GM18907 (cell line): ENCODE measurements around the gene ANXA2R.
"Not testable (repeated sequence)": the region's sequence is repeated elsewhere in the genome, so short reads cannot be mapped to it uniquely, and the experiment has no call there.

ENCODE experiments used
- ATAC-seq: cut with Tn5 transposase; IDR thresholded peaks from one replicate; pipeline ENCODE4 v1.9.1; 2021; ENCODE audit warnings: mild to moderate bottlenecking, moderate library complexity; ENCODE audit not compliant: unreplicated experiment

ANXA2R gene

DNA sequence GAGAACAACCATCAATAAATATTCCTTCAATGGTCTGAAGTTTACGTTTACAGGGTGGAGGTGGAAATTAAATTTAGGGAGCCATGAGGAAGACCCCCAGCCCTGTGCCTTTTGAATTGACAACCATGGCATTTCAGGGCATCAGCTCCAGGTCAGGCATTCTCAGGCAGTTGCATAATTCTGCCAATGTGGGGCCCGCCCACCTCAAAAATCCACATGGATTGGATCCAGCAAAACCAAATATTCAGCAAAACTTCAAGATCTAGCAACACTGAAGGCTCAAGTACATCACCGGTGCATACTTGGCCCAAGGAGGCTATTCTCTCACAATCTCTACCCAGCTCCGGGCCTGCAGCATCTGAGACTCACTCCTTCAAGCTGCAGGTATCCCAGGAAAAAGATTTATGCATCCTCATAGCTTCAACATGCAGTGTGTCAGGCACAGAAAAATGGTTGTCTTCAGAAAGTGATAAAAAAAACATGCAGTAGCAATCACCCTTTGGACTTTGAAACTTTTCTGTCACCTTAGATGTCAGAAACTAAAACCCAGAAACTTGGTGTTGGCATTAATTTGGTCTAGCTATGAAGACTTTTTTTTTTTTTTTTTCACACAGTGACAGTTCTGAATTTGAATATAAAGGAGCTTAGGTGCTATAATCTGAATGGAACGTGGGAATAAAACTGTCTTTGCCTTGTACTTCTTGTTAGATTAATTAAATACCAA lies 21.4 kb upstream of the ANXA2R start:
- no peak for ATAC-seq

DNA sequence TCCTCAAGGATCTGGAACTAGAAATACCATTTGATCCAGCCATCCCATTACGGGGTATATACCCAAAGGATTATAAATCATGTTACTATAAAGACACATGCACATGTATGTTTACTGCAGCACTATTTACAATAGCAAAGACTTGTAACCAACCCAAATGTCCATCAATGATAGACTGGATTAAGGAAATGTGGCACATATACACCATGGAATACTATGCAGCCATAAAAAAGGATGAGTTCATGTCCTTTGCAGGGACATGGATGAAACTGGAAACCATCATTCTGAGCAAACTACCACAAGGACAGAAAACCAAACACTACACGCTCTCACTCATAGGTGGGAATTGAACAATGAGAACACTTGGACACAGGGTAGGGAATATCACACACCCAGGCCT lies 19.9 kb upstream of the ANXA2R start:
- ATAC-seq: not testable (repeated sequence)

DNA sequence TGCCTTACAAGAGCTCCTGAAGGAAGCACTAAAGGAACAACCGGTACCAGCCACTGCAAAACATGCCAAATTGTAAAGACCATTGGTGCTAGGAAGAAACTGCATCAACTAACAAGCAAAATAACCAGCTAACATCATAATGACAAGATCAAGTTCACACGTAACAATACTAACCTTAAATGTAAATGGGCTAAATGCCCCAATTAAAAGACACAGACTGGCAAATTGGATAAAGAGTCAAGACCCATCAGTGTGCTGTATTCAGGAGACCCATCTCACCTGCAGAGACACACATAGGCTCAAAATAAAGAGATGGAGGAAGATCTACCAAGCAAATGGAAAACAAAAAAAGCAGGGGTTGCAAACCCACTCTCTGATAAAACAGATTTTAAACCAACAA lies 15.0 kb upstream of the ANXA2R start:
- not testable (repeated sequence) for ATAC-seq

DNA sequence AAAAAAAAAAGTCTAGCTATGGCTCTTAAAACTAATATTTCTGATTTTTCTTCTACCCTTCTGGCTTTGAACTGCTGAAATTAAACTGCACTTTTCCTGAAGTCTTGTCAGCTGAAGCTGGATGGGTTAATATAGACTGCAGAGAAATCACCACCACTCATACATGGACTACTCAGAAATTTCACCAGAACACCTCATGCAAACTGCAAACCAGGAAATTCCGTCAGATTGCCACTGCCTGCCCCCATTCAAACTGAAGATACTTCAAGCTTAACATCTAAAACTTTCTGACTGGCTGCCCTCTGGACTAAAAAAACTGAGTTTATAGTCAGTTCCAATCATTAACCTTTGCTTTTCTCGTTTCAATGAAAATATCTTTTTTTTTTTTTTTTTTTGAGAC lies 11.6 kb upstream of the ANXA2R start:
- no peak for ATAC-seq

DNA sequence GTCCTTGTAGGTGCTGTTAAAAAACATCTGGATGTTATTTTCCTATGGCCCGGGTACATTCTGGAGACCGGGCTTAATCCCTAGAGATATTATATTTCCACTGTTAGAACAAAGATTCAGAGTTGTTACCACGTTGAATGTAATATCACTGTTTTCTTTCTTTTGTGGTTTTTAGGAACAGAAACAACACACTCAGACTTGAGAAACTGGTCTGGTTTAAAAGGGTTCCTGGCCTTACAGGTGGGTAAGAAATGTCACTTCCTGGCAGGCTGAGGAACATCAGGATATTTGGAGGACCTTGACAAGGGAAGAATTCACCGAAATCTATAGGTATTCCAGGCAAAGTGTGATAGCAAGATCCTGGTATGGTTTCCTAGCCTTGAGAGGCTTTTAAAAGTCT lies 10.3 kb upstream of the ANXA2R start:
- no peak for ATAC-seq

DNA sequence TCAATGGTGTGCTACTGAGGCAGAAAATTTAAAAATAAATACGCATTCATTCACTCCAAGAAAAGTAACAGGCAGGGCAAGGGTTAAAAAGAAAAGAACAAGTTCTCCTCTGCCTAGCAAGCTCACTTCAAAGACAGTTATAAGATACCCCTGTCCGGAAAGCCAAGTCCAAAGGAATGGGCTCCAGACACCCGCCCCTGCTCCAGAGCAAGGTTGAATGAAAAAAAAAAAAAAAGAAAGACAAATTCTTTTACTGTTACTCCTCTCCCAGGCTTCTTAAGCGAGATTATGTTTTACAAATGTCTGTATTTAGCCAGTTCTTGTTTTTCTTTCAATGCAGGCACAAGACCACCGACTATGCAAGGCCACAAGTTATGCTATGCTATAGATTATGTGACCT lies 9.1 kb upstream of the ANXA2R start:
- no peak for ATAC-seq

DNA sequence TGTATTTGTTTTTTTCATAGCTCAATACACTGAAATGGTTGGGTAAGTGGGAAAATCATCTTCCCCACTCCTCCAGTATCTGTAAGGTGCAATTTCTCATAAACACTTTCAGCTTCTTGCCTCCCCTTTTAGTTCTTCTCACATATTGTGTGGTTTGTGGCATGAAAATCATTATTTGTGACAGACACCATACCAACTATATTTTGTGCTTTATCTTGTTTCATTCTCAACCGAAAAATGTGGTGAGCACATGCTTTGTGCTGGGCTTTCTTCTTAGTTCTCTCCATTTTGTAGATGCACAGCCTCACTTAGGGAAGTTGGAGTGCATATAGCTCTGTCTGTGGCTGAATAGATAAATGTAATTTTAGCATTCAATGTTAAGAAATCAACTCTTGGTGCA lies 6.4 kb upstream of the ANXA2R start:
- no peak for ATAC-seq

DNA sequence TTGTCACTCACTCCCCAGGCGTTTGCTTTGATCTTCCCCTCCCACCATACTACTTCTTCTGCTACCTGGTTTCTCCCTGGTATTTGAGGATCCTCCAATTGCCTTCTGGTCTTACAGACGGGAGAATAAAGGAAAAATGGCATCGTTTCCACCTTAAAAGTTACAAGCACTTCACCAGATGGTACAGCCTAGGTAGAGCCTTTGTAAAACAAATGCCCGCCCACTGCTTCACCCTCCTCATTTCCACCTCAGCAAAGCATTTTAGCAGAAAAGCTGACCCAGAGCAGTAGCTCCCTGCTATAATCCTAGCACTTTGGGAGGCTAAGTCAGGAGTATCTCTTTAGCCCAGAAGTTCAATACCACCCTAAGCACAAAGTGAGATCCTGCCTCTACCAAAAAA lies 5.1 kb upstream of the ANXA2R start:
- ATAC-seq: no peak

DNA sequence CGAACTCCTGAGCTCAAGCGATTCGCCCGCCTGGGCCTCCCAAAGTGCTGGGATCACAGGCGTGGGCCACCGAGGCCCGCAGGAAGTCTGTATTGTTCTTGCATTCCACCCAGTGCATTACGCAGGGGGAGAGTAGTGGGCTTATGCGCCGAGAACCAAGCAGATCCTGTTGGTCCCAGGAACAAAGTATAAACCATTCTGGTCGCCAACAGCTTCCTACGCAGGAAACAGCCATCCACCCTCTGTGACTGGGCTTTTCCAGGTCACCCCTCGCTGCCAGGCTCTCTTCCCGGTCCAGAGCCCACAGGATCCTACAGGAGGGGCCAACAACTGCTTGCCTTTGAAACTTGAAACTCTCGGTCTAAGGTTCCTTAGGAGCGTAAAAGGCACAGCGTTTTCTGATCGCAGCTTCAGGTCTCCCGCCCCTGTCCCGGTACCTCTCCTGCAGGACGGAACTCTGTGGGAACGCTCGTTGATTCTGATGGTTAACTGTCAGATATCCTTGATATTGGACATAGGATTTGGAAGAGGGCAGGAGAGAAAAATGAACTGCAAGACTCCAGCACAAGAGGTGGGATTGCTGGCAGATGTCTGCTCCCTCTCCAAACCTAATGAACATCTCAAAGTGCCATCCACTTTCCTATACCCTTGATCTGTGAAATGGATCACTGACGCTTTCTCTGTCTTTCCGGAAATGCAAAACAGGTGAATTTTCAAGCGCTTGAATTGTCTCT lies 4.2 kb upstream of the ANXA2R start:
- no peak for ATAC-seq

DNA sequence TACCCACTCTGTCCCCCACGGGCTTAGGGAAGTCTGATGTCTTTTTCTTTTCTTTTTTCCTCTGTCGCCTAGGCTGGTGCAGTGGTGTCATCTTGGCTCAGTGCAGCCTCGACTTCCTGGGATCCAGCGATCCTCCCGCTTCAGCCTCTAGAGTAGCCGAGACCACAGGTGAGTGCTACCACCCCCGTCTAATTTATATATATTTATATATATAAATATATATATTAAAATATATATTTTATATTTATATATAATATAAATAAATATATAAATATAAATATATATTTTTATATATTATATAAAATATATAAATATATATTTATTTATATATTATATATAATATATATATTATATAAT lies 3.3 kb upstream of the ANXA2R start:
- no peak for ATAC-seq

DNA sequence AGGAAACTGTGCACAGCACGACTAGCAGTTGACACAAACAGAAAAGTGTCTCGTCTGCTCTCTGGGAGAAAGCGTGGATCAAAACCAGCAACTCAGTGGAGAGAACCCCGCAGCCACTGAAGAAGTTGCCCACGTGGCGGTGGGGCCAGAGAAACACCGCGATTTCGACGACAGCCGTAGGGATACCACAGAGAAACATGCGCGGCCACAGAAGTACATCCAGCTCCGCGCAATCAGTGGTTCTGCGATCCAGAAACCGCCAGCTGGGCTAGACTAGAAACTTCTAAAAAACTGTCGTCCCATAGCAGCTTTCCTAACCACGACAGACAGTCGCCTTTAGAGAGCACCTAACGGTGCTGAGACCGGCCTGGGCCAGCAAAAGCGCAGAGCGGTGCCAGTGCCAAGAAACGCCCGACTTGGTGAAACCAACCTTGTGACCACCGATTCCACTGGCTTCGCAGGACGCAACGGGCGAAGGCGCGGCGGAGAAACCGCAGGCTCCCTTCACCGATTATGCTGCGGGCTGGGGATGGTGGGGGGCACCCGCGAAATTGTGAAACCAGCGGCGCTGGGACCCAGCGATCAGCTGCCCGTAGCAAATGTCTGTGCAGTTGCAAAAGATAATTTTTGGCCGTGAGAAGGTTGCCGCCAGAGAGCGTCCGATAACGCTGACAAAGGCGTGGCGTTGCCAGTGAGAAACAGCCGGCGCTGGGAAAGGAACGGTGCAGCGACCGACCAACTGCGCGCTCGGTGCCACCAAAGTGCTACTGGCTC lies 2.7 kb upstream of the ANXA2R start:
- ATAC-seq: peak; percentile 31

DNA sequence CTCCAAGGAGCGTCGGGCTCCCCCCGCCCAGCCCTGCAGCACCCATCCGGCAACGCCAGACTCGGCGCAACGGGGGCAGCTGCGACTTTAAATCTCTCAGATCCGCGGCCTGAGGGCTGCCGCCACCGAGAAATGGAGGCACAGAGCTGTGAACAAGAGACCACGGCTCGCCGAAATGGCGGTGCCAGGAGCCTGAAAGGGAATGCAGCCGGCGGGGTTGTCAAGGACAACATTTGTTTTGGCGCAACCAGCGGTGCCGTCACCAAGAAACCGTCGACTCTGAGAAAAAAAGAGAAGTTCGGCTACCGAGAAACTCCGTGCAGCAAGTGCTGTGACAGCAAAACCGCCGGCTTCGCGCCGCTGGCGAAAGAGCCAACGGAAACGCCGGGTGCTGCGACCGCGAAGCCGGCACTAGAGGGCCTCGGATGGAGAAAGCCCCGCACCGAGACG lies 2.1 kb upstream of the ANXA2R start:
- ATAC-seq: peak; percentile 33

DNA sequence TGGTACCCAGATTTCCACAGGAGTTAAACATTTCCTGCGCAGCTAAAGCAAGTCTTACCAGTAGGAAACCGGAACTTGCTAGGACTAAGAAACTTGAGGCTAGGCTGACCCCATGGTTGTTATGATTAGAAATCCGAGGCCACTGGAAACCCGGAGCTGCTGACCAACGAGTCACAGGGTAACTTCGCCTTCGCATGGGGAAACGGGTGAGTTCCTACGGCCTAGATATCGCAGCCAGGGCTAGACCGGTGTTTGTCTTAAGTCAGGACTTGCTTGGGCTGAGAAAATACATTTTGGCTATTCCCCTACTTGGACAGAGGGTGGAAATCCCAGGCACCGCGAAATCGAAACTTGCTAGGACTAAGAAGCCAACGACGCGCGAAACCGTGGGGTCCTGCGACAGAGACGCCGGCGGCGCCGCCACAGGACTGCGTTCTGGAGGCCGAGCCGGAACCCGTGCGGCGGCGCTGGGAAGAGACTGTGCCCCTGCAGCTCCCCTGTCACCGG lies 1.6 kb upstream of the ANXA2R start:
- peak; percentile 30 for ATAC-seq

DNA sequence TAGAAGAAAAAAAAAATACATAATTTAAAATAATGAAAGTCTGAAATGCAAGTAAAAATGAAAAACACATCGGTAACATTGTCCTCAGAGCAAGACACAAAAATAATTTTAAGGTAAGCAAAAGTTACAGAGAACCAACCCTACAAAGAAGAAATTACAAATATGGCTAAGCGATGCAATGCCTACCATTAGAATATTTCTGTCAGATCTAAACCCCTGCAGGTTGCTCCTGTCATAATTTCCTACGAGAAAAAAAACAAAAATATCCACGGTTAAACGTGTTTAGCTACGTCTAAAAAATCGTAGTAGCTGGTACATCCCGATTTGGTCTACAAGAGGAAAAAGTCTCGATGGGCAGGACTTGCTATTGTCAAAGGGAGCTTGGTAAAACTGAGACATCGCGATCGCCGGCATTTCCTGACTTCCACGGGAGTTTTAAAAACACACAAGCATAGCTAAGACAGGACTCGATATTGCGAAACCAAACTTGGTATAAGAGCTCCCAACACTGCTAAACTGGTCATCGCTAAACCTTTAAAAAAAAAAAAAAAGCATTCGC lies 1.1 kb upstream of the ANXA2R start:
- no peak for ATAC-seq

DNA sequence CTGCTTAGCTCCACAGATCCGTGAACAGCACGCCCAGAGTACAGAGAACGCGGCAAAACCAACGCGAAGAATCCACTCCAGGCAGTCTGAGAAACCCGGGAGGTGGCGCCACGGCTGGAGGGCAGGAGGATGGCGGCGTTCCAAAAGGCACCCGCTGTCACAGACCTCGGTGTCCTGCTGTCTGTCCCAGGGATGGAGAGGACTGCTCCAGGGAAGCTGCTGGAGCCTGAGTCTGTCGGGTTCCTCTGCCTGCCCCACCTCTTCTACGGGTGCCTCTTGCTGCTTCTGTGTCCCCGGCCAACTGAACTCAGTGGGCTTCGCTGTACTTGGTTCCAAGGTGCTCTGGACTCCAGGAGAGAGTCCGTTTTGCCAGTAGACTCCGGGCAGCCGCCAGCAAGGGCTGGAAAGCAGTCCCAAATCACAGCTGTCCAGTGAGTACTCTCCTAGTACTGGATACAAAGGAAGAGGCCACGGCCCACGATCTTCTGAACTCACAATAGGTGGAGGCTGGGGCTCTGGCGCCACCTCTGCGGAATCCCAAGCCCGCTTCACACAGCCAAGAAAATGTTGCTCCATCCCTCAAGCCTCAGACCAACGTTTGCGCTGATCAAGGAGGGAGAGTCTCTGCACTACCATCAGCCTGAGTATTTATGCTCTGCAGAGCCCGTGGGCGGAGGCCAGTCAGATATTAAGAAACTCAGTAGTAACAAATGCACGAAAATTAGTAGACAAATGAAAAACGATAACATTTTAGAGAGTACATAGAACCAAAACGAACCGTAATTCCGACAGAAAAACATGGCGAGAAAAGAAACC lies 440 bp downstream of the ANXA2R start:
- no peak for ATAC-seq

DNA sequence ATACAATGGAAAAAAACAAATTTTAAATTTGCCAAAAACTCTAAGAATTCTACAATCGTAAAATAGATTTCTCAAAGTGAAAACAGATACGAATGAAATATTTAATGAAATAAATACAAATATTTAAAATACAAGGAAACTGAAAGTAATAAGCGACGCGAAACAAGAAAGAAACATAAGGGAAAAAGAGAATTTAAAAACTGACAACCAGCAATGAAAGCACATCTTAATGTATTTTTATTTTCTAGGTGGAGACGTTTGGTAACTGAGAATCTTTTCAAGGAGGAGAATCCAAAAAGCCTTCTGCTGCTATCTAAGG lies 1.0 kb downstream of the ANXA2R start:
- no peak for ATAC-seq

DNA sequence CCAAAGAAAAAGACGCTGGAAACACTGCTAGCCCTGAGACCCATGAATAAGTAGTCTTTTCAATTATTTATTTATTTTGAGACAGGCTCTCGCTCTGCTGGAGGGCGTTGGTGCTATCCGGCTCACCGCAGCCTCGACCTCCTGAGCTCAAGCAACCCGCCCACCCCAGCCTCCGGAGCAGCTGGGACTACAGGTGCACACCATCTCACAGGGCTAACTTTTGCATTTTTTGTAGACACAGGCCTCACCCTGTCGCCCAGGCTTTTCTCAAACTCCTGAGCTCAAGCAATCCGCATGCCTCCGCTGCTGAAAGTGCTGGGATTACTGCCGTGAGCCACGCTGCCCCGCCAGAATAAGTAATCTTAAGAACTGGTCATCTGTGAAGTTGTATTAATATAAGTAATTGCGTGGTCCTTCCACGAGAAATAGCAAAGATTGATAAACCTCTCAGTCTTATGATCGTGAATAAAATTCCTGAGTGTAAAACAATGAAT lies 1.6 kb downstream of the ANXA2R start:
- ATAC-seq: no peak

DNA sequence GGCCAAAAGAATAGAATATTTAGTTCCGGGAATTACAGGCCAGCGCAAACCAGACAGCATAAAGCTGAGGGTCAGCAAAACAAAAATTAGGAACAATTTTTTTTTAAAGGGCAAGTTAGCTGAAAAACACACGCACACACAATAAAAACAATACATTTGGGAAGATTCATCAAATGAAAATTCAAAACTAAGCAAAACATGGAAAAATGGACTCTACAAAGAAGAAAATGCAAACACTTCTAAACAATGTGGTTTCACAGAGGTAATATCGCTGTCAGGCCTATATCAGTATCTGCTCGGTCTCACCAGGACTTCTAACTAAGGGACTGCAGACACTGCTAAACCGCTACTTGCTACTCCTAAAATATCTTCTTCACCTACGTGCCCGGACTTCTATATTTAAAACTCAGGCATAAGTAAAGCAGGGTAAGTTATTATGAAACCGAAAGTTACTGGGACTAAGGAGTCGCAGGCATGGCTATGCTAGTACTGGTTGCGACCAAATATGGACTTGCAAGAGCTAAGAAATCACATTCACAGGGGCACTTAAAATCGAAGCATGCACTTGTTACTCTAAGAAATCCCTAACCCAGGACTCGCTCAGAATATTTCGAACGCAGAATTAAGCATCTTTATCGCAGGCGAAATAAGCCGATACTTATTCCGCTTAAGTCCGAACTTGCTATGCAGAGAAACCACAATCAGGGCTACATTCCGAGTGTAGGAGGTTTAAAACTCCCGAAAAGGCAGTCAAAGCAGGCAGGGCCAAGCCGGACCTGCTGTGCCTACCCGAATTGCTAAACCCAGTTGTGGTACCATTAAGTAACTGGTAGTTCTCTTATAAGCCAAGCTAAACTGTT lies 2.3 kb downstream of the ANXA2R start:
- ATAC-seq: peak; percentile 17

DNA sequence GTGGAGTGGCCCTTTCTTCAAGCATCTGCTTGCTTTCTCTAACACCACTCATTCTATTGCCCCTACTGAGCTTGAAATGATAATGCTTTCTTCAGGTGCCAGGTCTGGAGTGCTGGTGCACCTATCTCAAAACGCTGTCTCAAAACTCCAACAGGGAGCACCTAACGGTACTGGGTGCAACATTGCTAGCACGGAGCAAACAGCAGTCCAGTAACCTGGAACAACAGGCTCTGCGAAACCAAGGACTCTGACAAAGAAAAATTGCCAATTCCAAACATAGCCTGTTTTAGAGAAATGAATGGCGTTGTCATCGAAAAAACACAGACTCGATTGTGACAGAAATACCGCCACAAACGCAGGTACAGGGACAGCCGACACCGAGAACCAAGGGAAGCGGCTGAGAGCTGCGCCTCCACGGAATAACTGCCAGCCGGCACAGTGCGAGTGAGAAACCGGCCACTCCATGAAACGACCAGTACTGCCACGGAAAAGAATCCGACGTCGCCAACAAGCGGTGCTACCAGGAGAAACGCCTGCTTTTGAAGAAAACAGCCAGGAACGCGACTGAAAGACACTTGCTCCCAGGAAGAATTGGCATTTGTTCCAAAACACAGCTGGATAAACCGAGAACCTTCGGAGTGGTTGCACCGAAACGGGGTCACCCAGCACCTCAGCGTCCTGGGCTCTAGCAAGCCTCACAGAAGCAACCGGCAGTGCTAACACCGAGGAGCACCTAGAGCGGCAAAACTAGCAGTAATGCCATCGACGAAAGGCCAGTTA lies 3.1 kb downstream of the ANXA2R start:
- ATAC-seq: no peak
